Islet of Langerhans (tissue), 1 donor: Measurements from ENCODE around the gene LGMN.
"Not testable (repeated sequence)": the region's sequence is repeated elsewhere in the genome, so short reads cannot be mapped to it uniquely, and the experiment has no call there.

Experiments
- FAIRE-seq: peaks from one replicate; lab custom pipeline; 2011; peaks lifted over from hg19 to GRCh38; lab: Jason Lieb, UNC

LGMN gene

DNA sequence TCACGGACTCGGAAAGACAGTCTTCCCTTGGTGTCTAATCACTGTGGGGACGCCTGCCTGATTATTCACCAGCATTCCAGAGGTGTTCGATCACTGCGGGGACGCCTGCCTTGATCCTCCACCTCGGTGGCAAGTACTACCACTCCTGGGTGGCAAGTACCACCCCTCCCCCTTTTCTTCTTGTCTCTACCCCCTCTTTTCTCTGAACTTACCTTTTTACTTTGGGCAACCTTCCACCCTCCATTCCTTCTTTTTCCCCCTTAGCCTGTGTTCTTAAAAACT is 12.0 kb upstream of the LGMN start:
- FAIRE-seq = no peak

DNA sequence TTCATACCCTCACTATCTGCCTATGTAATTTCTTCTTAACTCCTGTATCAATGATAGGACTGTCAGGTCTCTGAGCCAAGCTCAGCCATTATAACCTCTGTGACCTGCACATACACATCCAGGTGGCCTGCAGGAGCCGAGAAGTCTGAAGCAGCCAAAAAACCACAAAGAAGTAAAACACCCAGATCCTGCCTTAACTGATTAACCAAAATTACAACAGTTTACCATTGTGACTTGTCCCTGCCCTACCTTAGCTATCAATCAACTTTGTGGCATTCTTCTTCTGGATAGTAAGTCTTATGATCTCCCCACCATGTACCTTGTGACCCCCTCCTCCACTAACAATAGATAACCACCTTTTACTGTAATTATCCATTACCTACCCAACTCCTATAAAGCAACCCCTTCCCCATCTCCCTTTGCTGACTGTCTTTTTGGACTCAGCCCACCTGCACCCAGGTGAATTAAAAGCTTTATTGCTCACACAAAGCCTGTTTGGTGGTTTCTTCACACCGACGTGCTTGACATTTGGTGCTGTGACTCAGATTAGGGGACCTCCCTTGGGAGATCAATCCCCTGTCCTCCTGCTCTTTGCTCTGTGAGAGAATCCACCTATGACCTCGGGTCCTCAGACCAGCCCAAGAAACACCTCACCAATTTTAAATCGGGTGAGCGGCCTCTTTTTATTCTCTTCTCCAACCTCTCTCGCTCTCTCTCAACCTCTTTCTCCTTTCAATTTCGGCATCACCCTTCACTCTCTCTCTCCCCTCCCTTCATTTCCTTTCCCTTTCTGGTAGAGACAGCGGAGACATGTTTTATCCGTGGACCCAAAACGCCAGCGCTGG is 11.5 kb upstream of the LGMN start:
- FAIRE-seq = no peak

DNA sequence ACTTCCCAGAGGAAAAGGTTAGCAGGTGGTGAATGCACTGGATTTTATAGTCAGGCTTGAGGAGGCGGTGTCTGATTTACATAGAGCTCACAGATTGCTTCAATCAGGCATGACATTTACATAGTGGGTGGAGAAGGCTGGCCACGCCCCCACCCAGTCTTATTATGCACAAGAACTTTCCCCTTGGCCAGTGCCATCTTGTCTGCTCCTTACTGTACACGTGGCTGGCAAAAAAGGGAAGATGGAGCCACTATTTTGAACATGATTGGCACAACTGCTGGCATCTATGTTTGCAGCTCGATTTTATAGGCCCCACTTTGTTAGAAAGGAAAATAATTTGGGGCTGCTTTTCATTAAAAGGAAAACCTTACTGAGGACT is 10.9 kb upstream of the LGMN start:
- no peak for FAIRE-seq

DNA sequence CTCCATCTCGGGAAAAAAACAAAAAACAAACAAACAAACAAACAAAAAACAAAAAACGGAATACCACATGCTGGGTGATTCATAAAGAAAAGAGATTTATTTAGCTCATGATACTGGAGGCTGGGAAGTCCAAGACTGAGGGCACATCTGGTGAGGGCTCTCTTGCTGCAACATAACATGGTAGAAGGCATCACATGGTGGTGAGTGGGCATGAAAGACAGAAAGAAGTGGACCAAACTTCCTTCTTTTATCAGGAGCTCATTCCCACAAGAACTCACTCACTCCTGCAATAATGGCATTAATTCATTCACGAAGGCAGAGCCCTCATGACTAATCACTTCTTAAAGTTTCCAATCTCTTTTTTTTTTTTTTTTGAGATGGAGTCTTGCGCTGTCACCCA is 8.0 kb upstream of the LGMN start:
- no peak for FAIRE-seq

DNA sequence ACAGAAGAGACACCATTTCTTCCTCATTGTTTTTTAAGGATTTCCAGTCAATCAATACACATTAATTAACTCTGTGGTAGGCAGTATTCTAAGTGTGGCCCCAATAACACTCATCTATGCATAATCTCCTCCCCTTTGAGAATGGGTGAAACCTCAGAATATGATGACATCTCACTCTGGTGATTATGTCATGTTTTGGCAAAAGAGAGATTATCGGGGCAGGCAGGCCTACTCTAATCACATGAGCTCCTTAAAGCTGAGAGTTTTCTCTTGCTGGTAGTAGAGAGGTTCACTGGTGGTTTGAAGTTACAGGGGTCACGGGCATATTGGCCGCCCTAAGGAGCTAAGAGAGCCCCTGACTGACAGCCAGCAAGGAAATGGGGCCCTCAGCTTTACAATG is 7.1 kb upstream of the LGMN start:
- no peak for FAIRE-seq

DNA sequence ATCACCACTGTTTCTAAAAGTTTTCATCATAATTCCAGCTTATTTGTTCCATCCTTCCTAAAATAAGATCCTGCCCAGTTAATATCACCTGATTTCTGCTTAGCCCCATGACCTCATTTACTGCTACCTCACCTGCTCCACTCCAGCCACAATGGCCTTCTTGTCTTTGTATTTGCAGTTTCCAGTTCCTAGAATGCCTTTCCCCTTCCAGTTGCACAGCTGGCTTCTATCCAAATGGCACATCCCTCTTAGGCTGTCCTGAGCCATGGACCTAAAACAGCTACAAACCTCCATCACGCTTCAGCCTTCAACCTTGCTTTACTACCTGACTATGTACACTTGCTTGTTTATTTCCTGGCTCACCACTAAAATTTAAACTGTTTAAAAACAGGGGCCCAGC is 6.5 kb upstream of the LGMN start:
- no peak for FAIRE-seq

DNA sequence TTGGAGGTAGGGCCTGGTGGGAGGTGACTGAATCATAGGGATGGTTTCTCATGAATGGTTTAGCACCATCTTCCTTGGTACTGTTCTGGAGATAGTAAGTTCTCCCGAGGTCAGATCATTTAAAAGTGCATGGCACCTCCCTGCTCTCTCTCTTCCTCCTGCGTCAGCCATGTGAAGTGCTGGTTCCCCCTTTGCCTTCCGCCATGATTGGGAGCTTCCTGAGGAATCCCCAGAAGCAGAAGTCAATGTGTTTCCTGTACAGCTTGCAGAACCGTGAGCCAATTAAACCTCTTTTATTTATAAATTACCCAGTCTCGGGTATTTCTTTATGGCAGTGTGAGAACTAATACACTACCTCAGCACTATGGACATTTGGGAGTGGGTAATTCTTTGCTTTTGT is 4.8 kb upstream of the LGMN start:
- FAIRE-seq = no peak

DNA sequence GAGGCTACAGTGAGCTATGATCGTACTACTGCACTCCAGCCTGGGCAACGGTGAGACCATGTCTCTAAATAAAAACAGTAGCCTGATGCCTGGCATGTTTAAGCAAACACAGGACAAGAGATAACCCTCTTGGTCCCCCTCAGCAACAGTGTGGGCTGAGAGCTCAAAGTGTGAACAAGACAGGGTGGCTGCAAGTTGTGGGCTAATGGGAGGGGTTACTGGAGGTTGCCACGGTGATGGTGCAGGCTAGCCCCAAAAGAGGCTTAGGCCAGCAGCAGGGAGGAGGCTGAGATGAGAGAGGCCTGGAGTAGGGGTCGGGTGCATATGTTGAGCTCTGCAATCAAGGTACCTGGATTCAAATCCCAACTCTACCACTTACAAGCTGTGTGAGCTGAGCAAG is 3.4 kb upstream of the LGMN start:
- FAIRE-seq = no peak

DNA sequence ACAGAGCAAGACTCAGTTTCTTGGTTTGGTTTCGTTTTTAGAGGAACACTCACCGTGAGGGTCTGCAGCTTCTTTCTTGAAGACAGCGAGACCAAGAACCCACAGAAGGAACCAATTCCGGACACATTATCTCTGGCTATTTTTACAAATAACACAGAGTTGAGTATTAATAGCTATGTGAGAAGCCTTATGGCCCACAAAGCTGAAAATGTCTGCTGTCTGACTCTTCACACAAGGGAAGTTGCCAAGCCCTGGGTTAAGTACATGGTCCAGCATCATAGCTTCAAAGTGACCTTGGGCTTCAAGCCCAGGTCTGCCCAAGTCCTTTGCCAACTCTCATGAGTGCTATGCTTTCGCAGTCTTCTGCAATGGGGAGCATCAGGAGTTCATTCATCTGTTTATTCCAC is 2.6 kb upstream of the LGMN start:
- no peak for FAIRE-seq

DNA sequence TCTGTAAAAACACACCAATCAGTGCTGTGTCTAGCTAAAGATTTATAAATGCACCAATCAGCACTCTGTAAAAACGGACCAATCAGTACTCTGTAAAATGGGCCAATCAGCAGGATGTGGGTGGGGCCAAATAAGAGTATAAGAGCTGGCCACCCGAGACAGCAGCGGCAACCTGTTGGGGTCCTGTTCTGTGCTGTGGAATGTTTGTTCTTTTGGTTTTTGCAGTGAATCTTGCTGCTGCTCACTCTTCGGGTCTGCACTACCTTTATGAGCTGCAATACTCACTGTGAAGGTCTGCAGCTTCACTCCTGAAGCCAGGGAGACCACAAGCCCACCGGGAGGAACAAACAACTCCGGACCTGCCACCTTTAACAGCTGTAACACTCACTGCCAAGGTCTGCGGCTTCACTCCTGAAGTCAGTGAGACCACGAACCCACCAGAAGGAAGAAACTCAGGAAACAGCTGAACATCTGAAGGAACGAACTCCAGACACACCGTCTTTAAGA is 1.8 kb upstream of the LGMN start:
- not testable (repeated sequence) for FAIRE-seq

DNA sequence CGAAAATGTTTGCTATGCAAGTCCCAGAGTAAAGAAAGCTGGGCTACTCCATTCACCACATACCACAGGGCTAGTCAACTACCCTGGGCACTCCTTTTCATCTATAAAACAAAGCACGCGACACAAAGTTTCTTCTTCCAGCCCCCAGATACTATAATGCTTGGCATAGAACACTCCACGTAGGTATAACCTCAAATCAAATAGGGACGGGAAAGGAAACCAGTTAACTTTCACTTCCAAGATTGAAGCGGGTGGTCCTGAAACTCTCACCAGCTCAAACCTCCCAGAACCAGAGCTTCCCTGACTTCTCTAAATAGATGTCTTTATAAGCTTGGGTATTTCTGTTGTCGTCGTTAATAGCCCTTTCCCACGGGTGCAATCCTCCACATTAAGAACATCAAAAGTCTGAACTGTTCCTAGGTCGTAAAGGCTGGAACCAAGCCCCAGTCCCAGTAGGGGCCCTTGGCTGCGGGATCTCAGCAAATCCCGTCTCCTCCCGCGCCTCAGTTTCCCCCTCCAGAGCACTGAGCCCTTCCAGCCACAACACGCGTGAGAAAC is 647 bp downstream of the LGMN start:
- no peak for FAIRE-seq

DNA sequence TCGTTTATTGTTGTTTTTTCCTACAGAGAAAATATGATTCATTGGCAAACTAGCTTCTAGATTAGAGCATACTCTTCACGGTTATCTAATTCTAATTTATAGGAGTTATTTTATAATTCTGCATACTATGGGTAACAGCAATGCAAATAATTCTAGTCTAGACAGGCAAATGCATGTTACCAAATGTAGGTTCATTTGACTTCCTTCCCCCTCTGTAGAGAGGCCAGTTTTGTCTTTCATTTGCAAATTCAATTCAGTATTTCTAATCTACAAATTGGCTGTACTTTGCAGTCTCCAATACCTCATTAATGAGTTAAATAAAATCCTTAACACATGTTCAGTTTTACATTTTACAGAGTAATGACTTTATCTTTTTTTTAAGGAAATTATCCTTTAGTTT is 4.2 kb downstream of the LGMN start:
- no peak for FAIRE-seq

DNA sequence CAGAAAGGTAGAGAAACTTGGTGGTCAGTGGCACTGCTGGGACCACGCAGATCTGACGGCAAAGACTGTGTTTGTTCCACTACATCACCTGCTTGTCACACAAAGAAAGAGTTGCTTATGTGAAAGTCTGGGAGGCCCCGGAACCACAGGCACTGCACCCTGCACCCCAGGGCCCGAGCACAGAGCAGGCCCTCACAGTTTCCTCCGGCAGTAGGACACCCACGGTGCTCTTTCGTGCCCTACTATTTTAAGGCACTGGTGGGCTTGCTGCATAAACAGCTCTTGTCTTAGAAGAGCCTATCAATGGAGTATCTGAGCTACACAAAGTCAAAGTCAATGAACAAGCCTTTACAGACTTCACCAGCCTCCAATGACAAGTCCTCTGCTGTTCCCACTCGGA is 8.0 kb downstream of the LGMN start:
- no peak for FAIRE-seq

DNA sequence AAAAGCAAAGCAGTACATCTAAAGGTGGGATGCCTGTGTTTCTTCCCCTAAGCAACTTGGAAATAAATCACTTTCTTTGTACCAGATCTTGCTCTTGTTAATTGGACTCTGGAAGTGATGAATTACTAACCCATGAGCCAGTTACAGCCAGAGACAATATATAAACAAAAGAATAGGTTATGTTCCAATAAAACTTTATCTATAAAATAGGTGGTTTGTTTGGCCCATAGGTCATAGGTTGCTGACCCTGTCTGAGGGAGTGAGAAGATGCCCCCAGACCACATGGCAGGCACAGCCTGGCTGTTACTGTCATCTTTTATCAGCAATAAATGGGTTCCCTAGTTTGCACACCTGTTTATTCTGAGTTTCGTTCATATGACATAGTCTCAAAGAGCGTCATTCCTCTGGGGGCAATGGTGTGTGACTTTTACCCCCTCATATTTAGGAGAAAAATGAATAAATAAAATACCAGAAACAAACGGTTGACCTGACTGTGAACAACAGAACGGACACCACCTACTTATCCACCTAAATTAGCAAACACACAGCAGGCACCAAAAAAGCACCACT is 10.7 kb downstream of the LGMN start:
- no peak for FAIRE-seq

DNA sequence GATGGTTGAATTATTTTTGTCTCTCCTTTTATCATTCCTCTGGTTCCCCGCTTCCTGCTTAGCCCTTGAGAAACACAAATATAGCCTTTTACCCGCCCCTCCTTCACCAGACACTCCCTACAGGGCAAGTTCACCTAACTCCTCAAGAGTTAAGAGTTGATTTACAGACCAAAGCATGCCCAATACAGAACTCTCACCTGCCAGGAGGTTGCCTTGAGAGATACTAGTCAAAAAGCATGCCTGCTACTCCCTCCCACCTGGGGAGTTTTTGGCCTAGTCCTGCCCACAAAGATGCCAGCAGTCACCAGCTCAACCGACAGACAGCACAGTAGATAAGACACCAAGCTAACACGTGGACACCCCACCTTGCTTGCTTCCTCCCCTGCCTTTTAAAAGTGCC is 11.2 kb downstream of the LGMN start:
- no peak for FAIRE-seq

DNA sequence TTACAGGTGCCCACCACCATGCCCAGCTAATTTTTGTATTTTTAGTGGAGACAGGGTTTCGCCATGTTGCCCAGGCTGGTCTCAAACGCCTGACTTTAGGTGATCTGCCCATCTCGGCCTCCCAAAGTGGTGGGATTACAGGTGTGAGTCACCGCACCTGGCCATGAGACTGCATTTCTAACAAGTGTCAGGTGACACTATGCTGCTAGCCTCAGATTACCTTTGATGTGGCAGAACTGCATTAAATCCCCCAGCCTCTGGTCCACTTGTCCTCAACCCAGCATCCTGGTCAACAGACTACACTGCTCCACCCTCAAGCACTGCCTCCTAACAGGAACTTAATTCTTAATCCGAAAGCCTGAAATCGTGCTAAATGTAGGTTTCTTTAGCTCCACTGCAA is 13.1 kb downstream of the LGMN start:
- no peak for FAIRE-seq

DNA sequence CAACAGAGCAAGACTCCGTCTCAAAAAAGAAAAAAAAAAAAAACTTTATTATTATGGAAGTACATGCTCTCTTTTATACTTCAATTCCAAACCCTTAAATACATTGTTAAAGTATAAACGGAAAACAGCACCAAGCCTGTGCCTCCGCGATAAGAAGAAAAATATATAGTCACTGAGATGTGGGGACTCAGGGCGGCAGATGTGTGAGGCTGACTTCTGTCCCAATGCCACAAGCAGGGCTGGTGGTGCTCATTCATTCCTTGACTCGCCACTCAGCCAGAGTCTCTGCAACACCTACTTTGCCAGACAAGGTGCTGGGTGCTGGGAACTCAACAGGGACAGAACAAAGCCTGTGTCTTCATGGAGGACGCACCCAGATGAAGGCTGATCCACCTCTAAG is 13.8 kb downstream of the LGMN start:
- FAIRE-seq = no peak

DNA sequence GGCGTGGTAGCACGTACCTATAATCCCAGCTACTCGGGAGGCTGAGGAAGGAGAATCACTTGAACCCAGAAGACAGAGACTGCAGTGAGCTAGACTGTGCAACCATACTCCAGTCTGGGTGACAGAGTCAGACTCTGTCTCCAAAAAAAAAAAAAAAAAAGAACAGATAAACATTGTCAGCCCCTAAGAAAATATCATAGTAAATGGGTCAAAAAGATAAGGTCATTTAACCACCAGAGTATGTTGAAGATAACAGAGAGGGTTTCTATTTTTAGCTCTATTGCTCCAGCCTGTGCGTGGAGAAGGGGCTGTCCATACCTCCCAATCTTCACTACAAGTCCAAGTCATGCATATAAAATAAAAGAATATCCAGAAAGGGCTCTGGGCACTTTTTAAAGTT is 15.4 kb downstream of the LGMN start:
- FAIRE-seq = no peak

DNA sequence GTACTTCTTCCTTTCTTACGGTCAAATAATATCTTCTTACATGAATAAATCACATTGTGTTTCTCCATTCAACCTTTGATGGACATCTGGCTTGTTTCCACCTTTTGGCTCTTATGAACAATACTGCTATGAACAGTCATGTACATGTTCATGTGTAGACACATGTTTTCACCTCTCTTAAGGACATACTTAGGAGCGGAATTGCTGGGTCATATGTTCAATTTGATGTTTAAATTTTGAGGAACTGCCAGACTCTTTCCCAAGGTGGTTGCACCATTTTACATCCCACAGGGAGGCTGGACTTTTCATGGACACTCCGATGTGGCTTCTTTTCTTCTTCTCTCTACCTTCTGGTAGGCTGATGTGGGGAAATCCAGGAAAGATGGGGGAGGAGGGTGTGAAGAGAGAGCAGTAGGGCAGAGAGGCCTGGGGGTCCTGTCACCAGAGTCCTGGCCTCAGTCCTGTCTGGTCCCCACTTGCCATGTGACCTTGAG is 16.8 kb downstream of the LGMN start:
- no peak for FAIRE-seq

DNA sequence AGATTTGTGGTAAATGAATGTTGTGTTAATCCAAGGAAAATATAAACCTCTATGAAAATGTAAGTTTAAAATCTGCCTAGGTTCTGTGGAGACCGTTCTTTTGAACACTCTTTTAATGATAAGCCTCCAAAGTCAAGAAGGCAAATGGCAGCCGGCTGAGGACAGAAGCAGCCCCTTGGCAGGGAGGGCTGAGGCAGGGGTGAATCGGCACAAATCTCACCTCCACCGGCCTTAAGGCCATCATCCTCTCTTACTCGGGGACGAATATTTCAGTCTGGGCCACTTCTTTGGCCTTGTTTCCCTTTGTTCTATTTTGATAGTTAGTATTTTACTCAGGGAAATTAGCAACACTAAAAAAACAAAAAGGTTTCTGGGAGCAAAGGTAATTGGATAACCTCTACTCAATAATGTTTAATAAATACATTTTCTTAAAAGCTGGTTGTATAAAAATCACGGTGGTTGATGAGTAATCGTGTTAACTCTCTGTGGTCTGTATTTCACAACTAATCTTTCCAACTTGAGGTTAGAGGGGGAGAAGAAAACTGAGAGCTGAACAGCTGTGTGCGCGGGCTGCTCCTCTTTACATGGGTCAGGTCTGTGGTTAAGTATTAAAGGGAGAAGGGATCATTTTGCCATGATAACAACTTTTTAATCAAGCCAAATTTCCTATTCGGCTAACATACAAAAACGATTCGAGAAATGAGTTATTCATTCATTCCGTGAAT is 18.6 kb downstream of the LGMN start:
- no peak for FAIRE-seq

DNA sequence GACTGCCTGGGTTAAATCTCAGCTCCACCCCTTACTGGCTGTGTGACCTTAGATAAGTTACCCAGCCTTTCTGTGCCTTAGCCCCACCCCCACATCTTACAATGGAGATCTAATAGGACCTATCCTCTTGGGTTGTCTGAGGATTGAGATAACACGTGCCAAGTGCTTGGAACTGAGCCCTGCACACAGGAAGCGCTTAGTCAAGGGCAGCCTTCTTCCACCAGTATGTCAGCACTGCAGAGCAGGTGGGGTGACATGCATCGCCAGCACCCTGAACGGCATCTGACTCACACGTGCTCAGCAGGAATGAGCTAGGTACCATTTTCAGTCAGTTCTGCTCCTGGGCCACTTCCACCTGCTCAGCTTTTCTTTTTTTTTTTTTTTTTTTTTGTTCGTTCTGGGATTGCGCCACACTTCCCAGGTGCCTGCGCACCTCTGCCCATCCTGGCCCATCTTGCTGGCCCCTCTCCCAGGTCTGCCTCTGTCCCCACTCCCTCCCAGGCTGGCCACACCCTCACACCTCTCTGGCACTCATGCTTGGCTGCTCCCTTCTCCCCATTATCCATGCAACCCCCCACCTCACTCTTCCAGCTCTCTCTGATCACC is 19.6 kb downstream of the LGMN start:
- FAIRE-seq = no peak

DNA sequence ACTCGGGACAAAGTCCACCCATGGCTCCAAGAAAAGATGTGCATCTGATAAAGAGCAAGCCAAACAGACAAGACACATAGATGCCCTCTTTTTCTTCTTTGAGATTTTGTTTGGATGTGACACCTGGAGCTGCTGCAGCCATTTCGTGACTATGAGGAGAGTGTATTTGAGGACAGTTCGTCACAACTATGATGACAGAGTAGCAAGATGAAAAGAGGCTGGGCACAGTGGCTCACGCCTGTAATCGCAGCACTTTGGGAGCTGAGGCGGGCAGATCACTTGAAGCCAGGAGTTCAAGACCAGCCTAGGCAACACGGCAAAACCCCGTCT is 21.5 kb downstream of the LGMN start:
- no peak for FAIRE-seq
